Keratinocyte (primary cell): Measurements from ENCODE around the gene ZNF487.

Experiments used
- CTCF ChIP-seq, 3 experiments: IDR thresholded peaks in 1 of 3; conservative IDR thresholded peaks in 1 of 3; optimal IDR thresholded peaks in 1 of 3; 2 replicates in 2 of 3; 3 replicates in 1 of 3; pipeline versions ENCODE3 to v1.5.1; 2011; ENCODE audit warnings: low read length in 3 of 3, mild to moderate bottlenecking in 3 of 3, moderate library complexity in 2 of 3, control low read depth in 1 of 3, inconsistent platforms in 1 of 3; ENCODE audit not compliant: insufficient read depth in 2 of 3; ENCODE audit errors: extremely low read depth in 1 of 3
- EZH2 ChIP-seq: IDR thresholded peaks from one replicate; pipeline ENCODE4 v1.6.1; 2012; ENCODE audit warnings: inconsistent platforms, mild to moderate bottlenecking, low read length, moderate library complexity

- no peak for TF ChIP-seq CTCF (optimal IDR thresholded peaks at IDR 0.05 in 1 of 3, IDR thresholded peaks at IDR 0.05 in 1 of 3, conservative IDR thresholded peaks at IDR 0.05 in 1 of 3; ENCODE audit: extremely low read depth in 1 of 3, insufficient read depth in 2 of 3, low read length in 3 of 3)
- no peak for TF ChIP-seq EZH2
Observed at GRCh38 chr10:43410345-43410744, 26.6 kb upstream of the ZNF487 start.
